Measurements from ENCODE around the gene ADAR.
A peak's percentile ranks its signal among the peaks of the same experiment; 100 is the strongest.
"Not testable (repeated sequence)": the region's sequence is repeated elsewhere in the genome, so short reads cannot be mapped to it uniquely, and the experiment has no call there.

ADAR gene, protein sequence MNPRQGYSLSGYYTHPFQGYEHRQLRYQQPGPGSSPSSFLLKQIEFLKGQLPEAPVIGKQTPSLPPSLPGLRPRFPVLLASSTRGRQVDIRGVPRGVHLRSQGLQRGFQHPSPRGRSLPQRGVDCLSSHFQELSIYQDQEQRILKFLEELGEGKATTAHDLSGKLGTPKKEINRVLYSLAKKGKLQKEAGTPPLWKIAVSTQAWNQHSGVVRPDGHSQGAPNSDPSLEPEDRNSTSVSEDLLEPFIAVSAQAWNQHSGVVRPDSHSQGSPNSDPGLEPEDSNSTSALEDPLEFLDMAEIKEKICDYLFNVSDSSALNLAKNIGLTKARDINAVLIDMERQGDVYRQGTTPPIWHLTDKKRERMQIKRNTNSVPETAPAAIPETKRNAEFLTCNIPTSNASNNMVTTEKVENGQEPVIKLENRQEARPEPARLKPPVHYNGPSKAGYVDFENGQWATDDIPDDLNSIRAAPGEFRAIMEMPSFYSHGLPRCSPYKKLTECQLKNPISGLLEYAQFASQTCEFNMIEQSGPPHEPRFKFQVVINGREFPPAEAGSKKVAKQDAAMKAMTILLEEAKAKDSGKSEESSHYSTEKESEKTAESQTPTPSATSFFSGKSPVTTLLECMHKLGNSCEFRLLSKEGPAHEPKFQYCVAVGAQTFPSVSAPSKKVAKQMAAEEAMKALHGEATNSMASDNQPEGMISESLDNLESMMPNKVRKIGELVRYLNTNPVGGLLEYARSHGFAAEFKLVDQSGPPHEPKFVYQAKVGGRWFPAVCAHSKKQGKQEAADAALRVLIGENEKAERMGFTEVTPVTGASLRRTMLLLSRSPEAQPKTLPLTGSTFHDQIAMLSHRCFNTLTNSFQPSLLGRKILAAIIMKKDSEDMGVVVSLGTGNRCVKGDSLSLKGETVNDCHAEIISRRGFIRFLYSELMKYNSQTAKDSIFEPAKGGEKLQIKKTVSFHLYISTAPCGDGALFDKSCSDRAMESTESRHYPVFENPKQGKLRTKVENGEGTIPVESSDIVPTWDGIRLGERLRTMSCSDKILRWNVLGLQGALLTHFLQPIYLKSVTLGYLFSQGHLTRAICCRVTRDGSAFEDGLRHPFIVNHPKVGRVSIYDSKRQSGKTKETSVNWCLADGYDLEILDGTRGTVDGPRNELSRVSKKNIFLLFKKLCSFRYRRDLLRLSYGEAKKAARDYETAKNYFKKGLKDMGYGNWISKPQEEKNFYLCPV

DNA sequence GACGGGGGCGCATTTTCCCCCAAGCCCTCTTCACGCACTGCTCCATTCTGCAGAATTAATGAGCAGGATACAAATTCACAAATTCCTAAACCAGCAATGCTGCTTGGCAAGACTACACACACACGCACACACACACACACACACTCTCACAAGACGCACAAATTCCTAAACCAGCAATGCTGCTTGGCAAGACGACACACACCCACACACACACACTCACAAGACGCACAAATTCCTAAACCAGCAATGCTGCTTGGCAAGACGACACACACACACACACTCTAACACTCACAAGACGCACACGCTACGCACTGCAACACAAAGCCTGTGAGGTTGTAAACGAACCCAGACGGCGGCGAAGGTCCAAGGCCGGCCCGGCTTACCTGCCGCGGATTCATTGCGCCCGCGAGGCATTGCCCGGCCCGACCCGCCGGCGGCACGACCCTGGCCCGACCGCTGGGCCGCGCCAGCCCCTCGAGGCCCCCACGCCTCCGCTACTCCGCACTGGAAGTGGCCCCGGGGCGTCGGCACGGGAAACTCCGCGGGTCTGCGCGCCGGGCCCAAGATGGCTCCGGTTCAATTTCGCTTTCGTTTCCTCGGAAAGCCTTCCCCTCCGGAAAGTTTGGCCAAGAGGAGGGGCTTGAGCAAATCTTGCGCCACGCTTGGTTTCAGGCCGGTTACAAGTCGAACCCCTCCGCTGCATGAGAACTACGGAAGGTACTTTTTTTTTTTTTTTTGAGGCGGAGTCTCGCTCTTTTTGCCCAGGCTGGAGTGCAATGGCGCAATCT, at the start of gene ADAR:
Gene ADAR (minus strand): TSS at position 578 of the 788 bp plus-strand sequence. CDS start 180 bp downstream, at position 398.
- peak; percentile 59 to 81 (median 74) for DNase-seq

DNA sequence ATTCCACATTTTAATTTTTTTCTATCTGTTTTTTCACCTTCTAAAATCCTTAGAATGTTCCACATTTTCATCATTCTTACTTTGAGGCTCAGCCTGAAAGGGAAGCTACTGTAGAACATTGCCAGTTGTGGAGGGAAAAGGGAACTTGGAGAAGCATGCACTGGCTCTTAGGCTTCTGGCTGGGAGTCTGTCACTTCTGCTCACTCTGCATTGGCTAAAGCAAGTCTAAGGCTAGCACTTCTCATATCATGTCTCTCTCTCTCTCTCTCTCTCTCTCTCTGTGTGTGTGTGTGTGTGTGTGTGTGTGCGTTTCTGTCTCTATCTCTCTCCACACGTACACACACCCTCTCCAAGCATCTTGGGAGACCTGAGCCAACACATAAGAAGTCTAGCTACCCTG, 49.6 kb upstream of the ADAR start:
- no peak for DNase-seq

DNA sequence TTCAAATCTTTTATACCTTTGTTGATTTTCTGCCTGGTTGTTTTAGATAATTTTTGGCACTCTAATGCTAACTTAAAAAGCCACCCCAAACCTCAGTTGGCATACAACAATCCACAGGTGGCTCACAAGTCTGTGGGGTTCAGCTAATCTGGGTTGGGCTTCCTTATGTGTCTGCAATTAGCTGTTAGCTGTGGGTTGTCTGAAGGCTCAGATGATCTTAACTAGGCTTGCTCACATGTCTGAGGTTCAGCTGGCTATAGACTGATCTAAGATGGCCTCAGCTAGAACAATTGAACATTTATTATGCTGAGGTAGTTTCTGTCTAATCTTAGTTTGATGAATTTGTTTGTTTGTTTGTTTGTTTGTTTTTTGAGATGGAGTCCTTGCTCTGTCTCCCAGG, 44.9 kb upstream of the ADAR start:
- no peak for DNase-seq

DNA sequence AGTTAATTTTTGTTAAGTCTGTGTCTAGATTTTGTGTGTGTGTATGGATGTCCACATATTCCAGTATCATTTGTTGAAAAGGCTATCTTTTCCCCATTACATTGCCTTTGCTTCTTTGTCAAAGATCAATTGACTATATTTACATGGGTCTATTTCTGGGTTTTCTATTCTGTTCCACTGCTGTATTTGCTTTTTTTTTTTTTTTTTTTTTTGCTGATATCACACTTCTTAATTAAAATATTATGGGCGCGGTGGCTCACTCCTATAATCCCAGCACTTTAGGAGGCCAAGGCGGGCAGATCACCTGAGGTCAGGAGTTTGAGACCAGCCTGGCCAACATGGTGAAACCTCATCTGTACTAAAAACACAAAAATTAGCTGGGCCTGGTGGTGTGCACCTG, 36.7 kb upstream of the ADAR start:
- DNase-seq, result not testable (repeated sequence)

DNA sequence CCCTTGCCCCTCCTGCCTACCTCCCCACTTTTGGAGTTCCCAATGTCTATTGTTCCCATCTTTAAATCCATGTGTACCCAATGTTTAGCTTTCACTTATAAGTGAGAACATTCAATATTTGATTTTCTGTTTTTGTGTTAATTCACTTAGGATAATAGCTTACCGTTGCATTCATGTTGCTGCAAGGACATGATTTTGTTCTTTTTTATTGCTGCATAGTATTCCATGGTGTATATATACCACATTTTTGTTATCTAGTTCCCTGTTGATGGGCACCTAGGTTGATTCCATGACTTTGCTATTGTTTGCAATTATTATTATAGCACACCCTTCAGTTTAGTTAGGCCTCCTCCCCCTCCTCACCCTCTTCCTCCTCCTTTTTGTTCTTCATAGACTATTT, 33.5 kb upstream of the ADAR start:
- DNase-seq, result no peak

DNA sequence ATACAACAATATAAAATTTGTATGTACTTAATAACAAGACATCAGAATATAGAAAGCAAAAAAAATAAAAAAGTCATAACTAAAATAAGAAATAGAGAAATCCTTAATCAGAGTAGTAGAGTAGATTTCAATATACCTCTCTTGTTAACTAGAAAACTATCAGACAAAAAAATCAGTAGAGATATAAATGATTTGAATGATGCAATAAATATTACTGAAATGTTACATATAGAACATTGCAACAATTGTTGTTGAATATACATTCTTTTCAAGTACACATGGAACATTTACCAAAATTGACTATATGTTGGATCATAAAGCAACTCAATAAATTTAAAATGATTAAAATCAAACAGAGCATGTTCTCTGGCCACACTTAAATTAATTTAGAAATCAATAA, 31.9 kb upstream of the ADAR start:
- no peak for DNase-seq

DNA sequence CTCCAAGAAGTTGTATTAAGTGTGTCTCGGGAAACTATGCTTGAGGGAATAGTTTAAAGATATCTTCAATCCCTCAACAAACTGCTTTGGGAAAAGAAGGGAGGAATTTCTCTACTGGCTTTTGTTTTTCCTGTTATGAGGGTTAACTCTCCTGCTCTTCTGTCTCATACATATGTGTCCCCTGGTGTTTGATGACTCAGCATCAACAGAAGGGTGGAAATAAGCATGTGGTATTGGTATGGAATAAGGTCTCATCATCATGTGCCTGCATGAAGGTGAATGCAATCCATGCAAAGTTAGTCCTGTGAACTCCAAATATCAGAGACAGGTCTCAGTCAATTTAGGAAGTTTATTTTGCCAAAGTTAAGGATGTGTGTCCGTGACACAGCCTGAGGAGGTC, 27.2 kb upstream of the ADAR start:
- no peak for DNase-seq

DNA sequence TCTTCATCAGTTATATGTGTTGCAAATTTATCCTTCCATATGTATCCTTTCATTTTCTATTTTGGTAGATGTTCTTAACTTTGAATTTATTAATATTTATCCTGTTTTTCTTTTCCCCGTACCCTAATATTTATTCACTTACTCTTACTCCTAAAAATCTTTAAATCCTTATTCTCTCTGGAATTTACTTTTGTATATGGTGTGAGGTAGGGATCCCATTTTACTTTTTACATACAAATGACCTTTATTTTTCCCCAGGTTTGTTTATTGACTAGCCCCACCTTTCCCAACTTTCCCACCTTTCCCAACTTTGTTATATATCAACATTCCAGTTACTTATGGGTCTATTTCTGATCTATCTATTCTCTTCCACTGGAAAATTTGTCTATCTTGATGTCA, 21.7 kb upstream of the ADAR start:
- DNase-seq, result no peak

DNA sequence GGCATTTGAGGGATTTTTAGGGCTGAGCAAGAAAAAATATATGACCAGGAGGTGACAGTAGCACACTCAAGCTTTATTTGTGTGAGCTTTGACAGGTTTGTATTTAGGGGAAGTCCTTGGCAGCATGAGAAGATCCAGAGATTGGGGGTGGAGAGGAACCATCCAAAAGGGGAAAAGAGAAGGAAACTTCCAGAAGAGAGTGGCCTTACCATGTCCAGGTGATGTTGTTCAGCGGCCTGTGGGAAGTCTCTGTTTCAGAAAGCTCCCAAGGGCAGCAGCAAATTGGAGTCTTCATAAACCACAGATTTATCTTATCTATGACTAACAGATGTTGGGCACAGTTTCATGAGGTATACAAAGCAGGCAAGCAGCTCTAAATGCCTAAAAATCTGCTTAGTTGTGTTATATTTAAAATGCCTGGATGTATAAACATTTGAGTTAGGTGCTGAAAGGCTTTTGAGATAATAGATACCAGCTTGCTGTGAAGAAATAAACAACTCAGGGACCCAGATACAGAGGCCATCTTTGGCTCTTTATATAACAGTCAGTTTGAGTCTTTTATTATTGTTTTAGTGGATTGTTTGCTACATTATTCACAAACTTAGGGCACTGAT, 21.2 kb upstream of the ADAR start:
- no peak for DNase-seq

DNA sequence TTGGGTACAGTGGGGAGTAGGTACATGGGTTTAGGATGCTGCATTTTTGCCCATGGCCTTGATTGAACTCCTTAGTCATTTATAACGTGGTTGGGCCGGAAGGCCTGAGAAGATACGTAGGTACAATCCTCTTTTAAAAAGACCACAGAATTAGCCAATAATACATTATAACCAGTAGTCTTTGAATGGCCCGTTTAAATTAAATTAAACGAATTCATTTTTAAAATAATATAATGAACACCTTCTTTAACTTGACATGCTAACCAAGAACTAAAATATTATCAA, 20.1 kb upstream of the ADAR start:
- DNase-seq, result no peak

DNA sequence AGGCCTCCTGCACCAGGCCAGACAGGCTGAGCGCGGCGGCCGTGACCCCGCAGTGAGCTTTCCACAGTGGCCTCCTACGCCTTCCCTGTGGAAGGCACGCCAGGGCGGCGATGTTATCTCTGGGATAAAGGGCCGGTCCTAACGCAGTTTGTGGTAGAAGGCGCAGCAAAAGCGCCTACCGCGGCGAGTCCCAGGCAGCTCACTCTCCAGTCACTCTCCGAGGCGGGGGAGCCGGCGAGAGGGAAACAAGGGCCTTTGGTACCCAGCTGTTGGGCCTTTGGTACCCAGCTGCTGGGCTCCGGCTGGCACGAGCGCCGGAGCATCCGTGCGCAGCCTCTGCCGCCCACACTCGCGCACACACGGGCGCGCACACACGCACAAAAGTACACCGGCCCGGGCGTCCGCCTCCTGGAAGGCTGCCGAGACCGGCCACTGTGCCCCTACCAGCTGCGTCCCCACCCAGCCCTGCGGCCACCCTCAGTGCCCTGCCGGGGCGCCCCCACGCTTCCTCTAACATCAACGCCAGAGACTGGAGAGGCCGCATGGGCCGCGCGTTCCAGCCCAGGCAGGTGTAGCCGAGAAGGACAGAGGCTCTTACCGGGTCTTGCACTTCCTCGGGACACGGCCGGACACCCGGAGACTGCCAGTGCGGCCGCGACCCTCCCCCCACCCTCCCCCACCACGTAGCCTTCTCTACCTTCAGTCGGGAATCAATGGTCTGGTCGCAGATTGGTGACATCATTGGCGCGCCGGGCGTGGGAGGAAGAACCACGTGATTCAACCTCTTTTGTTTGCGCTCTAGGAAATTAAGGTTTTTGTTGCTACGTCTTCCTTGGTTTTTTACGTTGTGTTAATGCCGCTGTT, 19.5 kb upstream of the ADAR start:
- peak; percentile 65 to 84 (median 82) for DNase-seq

DNA sequence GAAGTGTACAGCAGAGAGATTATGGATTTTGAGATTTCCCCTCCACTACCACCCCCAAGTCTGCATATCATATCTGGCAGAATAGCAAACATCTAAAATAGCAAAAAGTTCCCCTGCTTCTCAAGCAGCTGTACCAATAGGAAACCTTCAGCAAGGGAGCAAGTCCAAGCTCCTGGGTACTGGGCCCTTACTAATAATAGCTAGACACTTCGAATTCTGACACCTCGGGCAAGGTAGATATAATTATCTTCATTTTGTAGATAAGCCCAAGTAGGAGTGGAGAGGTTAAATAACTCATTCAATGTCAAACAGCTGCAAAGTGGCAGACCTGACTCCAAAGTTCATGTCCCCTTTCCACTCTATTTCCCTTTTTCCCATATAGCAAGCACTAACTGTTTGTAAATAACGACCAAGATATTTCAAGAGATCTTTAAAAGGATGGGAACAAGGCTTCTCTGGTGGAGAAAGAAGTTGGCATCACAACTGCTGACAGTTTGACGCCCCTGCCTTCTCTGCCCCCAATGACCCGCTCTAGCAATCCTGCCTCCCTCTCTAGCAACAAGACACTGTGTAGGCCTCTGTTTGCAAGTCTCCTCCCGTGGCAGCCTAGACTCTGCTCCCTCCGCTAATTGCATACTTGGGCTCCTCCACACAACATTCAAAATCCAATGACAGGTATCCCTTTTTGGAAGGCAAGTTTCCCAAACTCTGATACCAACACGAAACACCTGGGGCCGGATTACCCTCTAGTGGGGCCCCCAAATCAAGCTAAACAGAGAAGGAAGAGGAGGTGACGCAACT, 18.7 kb upstream of the ADAR start:
- no peak for DNase-seq

DNA sequence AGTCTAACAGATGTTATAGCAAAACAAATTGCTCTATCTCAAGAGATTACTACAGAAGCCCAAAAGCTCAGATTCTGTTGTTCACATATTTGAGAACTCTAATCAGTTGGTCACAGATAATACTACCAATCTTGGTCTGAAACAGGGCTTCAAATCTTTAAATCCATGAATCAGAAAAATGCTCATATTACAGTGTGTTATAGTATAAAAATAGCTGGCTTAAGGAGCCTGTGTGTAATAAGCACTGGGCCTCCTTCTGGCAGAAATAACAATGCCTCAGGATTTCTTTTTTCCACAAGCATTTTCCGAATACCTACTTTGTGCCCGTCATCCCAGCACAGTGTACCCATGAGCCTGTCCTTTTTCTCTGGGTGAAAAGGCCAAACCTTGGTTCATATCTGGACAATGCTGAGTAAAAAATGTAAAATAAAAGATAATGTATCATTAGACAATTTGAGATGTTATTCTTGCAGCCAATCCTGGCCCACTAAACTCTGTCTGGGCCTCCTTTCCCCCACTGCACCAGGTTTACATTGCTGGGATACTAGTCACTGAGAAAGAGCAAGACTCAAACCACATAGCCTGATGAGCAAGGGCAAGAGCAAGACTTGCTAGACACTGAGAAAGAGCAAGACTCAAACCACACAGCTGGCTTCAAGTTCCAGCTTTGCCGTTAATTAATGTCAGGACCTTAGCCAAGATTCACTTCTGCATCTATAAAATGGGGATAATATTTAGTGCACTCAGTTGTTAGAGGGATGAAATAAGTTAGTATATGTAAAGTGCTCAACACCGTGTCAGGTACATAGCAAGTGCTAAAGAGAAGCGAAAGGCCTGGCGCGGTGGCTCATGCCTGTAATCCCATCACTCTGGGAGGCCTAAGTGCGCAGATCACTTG, 17.0 kb upstream of the ADAR start:
- no peak for DNase-seq

DNA sequence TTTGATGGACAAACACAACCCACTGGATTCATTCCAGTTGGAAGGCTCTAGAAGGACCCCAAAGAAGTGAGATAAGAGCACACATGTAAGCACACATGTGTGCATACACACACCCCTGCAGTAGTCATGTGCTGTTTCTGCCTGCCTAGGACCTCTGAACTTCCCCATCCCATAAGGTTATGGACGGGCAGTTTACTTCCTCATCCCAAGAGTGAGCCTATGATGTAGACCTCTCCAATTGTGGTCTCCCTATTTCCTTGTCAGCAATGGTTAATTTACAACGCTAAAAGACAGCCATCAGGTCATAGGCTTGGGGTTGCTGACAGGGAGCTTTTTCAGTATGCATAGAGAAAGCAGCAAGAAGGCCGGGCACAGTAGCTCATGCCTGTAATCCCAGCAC, 15.4 kb upstream of the ADAR start:
- DNase-seq, result no peak

DNA sequence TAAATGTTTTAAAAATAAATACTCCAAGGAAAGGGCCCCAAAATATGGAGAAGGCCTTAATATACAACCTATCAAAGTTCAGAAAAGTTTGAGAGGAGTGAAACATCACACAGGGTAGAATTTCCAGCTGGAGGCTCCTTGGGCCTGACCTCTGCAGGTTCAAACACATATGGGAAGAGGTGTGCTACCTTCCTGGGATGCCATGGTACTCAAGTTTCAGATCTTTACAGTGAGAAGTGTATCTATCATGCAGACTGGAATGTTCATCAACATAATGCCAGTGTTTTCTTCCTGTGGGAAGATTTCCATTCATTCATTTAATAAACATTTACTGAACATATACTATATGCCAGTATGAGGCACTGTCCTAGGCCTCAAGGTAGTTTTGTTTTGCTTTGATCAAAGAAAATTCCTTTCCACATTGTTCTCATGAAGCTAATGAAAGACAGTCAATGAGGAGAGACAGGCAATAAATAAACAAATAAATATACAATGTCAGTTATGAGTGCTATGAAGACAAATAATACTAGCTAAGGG, 14.6 kb upstream of the ADAR start:
- DNase-seq, result no peak

DNA sequence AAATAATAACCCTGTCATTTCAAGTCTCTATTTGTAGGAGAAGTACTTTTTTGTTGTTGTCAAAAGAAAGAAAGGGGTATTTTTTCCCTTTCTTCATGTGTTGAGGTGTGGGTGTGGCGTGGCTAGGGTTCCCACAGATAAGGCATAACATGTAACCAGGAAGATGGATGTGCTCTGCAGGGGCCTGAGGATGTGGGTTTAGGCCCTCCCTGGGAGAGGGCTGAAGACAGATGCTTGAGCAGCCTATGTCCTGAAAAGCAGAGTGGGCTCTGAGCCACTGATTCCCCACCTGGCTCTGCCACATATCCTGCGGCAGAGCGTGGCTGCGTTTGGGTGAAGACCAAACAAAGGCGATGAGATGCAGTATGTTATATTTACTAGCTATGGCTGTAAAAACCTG, 13.9 kb upstream of the ADAR start:
- DNase-seq, result no peak

DNA sequence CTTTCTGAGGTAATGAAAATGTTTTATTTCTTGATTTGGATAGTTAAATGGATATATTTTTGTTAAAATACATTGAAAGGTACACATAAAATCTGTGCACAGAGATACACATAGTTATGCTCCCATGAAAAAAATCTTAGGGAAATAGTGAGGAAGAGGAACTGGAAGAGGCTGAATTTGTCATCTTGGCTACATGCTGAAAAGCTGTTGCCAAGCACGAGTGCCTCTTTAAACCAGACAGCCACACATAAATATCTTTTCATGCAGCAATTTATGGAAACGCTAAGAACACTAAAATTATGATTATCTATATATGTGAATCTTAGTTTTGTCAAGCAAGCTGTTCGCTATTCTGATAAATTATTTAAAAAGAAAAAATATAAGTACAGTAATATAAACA, 12.8 kb upstream of the ADAR start:
- no peak for DNase-seq

DNA sequence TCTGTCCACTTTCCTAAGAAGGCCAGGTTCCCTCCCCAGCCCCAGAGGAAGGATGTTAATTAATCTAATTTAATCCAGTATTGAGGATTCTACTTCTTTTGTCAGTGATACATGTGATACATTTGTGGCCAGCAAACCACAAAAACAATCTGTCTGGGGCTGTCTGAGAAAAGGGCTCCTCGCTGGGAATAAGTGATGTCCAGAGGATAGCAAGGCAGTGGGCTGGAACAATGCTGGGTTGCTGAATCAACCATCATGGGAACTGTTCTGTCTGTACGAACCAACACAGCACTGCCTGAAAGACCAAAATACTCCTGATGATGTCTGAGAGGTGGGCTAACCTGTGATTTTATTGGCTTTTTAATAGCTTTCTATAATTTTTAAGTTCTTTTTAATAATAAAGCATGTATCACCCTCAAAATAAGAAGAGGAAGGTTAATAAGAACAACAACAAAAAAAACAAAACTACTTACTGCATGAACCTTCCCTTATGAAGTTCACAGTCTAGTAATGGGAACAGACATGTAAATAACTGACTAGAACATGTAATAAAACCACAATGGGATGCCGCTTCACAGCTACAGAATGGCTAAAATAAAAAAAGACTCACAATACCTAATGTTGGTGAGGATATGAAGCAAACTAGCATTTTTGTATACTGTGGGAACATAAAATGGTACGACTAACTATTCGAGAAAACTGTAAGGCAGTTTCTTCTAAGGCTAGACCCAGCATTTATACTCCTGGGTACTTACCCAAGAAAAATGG, 11.4 kb upstream of the ADAR start:
- no peak for DNase-seq

Data from activated naive CD4-positive, alpha-beta T cell (primary cell).